HEK293 (cell line): ENCODE measurements around the gene SLC35D3.

Experiments used
- CTCF ChIA-PET: fragments of 350-600 bp; formaldehyde crosslinking; extraction: SDS; loops from one replicate; lab custom pipeline; 2021; ENCODE audit warnings: antibody characterized with exemption; lab: Yijun Ruan, JAX
- POLR2A ChIA-PET: fragments of 300-600 bp; formaldehyde crosslinking; extraction: SDS; loops from one replicate; lab custom pipeline; 2020; ENCODE audit warnings: antibody characterized with exemption, inconsistent platforms; lab: Yijun Ruan, JAX
- H3K27ac ChIP-seq: fragments of 200-500 bp; sonication (Bioruptor generic); 2 replicates; pipeline ENCODE4 v1.5.1; 2014; ENCODE audit warnings: low read depth, low read length, control low read depth, inconsistent platforms; ENCODE audit errors: extremely low read depth
- H3K36me3 ChIP-seq, 2 experiments: fragments of 200-500 bp in 1 of 2; sonication (Bioruptor generic) in 1 of 2; 1 replicate in 1 of 2; 2 replicates in 1 of 2; pipeline ENCODE4 v1.5.1; 2014 to 2017; ENCODE audit warnings: inconsistent platforms in 2 of 2, low read length in 2 of 2; ENCODE audit not compliant: control insufficient read depth in 2 of 2, insufficient read depth in 1 of 2
- H3K4me1 ChIP-seq: fragments of 200-500 bp; sonication (Bioruptor generic); 2 replicates; pipeline ENCODE4 v1.5.1; 2014; ENCODE audit warnings: mild to moderate bottlenecking, low read length, inconsistent platforms; ENCODE audit not compliant: control insufficient read depth, insufficient read depth
- H3K4me3 ChIP-seq: 2 replicates; pipeline ENCODE4 v1.5.1; 2011; ENCODE audit warnings: low read depth, mild to moderate bottlenecking, control low read depth, low read length, moderate library complexity
- H3K9me3 ChIP-seq: fragments of 200-500 bp; sonication (Bioruptor generic); 2 replicates; pipeline ENCODE4 v1.5.1; 2014; ENCODE audit warnings: low read depth, low read length, inconsistent platforms; ENCODE audit not compliant: control insufficient read depth, insufficient read depth
- MZF1 ChIP-seq: fragments of 450-650 bp; formaldehyde crosslinking; IDR thresholded peaks from 2 replicates; pipeline ENCODE4 v1.5.1; 2017; ENCODE audit warnings: missing biosample characterization, missing genetic modification characterization, borderline replicate concordance
- PRDM1 ChIP-seq: fragments of 450-650 bp; formaldehyde crosslinking; IDR thresholded peaks from 2 replicates; pipeline ENCODE4; 2016; ENCODE audit warnings: missing biosample characterization, missing genetic modification characterization
- SP7 ChIP-seq: fragments of 450-650 bp; formaldehyde crosslinking; IDR thresholded peaks from 2 replicates; pipeline ENCODE4 v1.5.1; 2016; ENCODE audit warnings: missing biosample characterization, missing genetic modification characterization
- ZNF10 ChIP-seq: fragments of 450-650 bp; formaldehyde crosslinking; IDR thresholded peaks from 2 replicates; pipeline ENCODE4 v1.5.1; 2017; ENCODE audit warnings: missing biosample characterization, missing genetic modification characterization
- ZNF138 ChIP-seq: fragments of 450-650 bp; formaldehyde crosslinking; IDR thresholded peaks from 2 replicates; pipeline ENCODE4 v1.5.1; 2016; ENCODE audit warnings: missing biosample characterization, missing genetic modification characterization, borderline replicate concordance
- ZNF140 ChIP-seq: fragments of 450-650 bp; formaldehyde crosslinking; IDR thresholded peaks from 2 replicates; pipeline ENCODE4 v1.5.1; 2016; ENCODE audit warnings: missing biosample characterization, missing genetic modification characterization
- ZNF157 ChIP-seq: fragments of 450-650 bp; formaldehyde crosslinking; IDR thresholded peaks from 2 replicates; pipeline ENCODE4 v1.5.1; 2016; ENCODE audit warnings: missing biosample characterization, missing genetic modification characterization
- ZNF175 ChIP-seq: fragments of 450-650 bp; formaldehyde crosslinking; IDR thresholded peaks from 2 replicates; pipeline ENCODE4 v1.5.1; 2016; ENCODE audit warnings: missing biosample characterization, missing genetic modification characterization
- ZNF239 ChIP-seq: fragments of 450-650 bp; formaldehyde crosslinking; IDR thresholded peaks from 2 replicates; pipeline ENCODE4 v1.5.1; 2016; ENCODE audit warnings: missing biosample characterization, missing genetic modification characterization
- ZNF350 ChIP-seq: fragments of 450-650 bp; formaldehyde crosslinking; IDR thresholded peaks from 2 replicates; pipeline ENCODE4 v1.5.0; 2017; ENCODE audit warnings: missing biosample characterization, mild to moderate bottlenecking, missing genetic modification characterization
- ZNF416 ChIP-seq: fragments of 450-650 bp; formaldehyde crosslinking; IDR thresholded peaks from 2 replicates; pipeline ENCODE4 v1.5.1; 2016; ENCODE audit warnings: missing biosample characterization, missing genetic modification characterization
- ZNF560 ChIP-seq: fragments of 450-650 bp; formaldehyde crosslinking; IDR thresholded peaks from 2 replicates; pipeline ENCODE4 v1.5.1; 2017; ENCODE audit warnings: missing biosample characterization, missing genetic modification characterization, borderline replicate concordance
- ZNF623 ChIP-seq: fragments of 450-650 bp; formaldehyde crosslinking; IDR thresholded peaks from 2 replicates; pipeline ENCODE4 v1.5.1; 2016; ENCODE audit warnings: missing biosample characterization, missing genetic modification characterization
- ZNF677 ChIP-seq: fragments of 450-650 bp; IDR thresholded peaks from 2 replicates; pipeline ENCODE4 v1.5.0; 2018; ENCODE audit warnings: missing biosample characterization, mild to moderate bottlenecking, missing genetic modification characterization, moderate library complexity
- ZNF707 ChIP-seq: fragments of 450-650 bp; formaldehyde crosslinking; IDR thresholded peaks from 2 replicates; pipeline ENCODE4 v1.5.1; 2016; ENCODE audit warnings: missing biosample characterization, missing genetic modification characterization
- ZNF76 ChIP-seq: fragments of 450-650 bp; formaldehyde crosslinking; IDR thresholded peaks from 2 replicates; pipeline ENCODE4; 2016; ENCODE audit warnings: low read depth, missing biosample characterization, missing genetic modification characterization, borderline replicate concordance
- TF ChIP-seq, protein P1 (sequence below): fragments of 450-650 bp; formaldehyde crosslinking; IDR thresholded peaks from 2 replicates; pipeline ENCODE4 v1.5.1; 2016; ENCODE audit warnings: missing biosample characterization, missing genetic modification characterization, low read depth
- TF ChIP-seq, protein P2 (sequence below): fragments of 450-650 bp; formaldehyde crosslinking; IDR thresholded peaks from 2 replicates; pipeline ENCODE4 v1.5.1; 2016; ENCODE audit warnings: missing biosample characterization, missing genetic modification characterization
- TF ChIP-seq, protein P3 (sequence below): fragments of 450-650 bp; formaldehyde crosslinking; optimal IDR thresholded peaks from 2 replicates; pipeline ENCODE3; 2016; ENCODE audit warnings: missing biosample characterization, mild to moderate bottlenecking, missing genetic modification characterization
- TF ChIP-seq, protein P4 (sequence below): fragments of 450-650 bp; formaldehyde crosslinking; IDR thresholded peaks from 2 replicates; pipeline ENCODE4 v1.5.1; 2017; ENCODE audit warnings: missing biosample characterization, missing genetic modification characterization
- TF ChIP-seq, protein P5 (sequence below): fragments of 450-650 bp; formaldehyde crosslinking; IDR thresholded peaks from 2 replicates; pipeline ENCODE4 v1.5.1; 2016; ENCODE audit warnings: missing biosample characterization, missing genetic modification characterization
- TF ChIP-seq, protein P6 (sequence below): fragments of 450-650 bp; formaldehyde crosslinking; IDR thresholded peaks from 2 replicates; pipeline ENCODE4 v1.5.1; 2016; ENCODE audit warnings: missing biosample characterization, missing genetic modification characterization, low read depth
- TF ChIP-seq, protein P7 (sequence below): fragments of 450-650 bp; formaldehyde crosslinking; IDR thresholded peaks from 2 replicates; pipeline ENCODE4; 2016; ENCODE audit warnings: missing biosample characterization, missing genetic modification characterization

The SLC35D3 gene

DNA sequence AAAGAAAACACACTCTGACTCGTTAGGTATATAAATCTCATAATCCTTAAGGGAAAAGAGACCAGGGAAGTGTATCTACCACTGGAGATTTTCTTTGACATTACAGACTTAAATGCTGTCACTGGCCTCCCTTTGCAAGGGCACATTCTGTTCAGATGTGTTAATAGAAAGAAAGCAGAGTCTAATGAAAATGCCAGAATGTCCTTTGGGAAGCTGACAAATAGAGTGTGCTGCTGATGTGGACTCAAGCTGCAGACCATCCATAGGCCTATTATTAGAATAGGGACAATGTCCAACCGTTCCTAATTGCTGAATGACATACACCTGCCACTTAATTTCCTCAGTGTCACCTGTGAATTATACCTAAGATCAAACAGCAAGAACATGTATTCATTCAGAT is 41.2 kb downstream of the SLC35D3 start (continued):
- TF ChIP-seq, protein P1, sequence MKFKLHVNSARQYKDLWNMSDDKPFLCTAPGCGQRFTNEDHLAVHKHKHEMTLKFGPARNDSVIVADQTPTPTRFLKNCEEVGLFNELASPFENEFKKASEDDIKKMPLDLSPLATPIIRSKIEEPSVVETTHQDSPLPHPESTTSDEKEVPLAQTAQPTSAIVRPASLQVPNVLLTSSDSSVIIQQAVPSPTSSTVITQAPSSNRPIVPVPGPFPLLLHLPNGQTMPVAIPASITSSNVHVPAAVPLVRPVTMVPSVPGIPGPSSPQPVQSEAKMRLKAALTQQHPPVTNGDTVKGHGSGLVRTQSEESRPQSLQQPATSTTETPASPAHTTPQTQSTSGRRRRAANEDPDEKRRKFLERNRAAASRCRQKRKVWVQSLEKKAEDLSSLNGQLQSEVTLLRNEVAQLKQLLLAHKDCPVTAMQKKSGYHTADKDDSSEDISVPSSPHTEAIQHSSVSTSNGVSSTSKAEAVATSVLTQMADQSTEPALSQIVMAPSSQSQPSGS: no peak
- TF ChIP-seq ZNF623 (tag by site-specific recombination): no peak
- TF ChIP-seq ZNF416: no peak
- TF ChIP-seq ZNF10 (tag by site-specific recombination): no peak
- TF ChIP-seq, protein P2, sequence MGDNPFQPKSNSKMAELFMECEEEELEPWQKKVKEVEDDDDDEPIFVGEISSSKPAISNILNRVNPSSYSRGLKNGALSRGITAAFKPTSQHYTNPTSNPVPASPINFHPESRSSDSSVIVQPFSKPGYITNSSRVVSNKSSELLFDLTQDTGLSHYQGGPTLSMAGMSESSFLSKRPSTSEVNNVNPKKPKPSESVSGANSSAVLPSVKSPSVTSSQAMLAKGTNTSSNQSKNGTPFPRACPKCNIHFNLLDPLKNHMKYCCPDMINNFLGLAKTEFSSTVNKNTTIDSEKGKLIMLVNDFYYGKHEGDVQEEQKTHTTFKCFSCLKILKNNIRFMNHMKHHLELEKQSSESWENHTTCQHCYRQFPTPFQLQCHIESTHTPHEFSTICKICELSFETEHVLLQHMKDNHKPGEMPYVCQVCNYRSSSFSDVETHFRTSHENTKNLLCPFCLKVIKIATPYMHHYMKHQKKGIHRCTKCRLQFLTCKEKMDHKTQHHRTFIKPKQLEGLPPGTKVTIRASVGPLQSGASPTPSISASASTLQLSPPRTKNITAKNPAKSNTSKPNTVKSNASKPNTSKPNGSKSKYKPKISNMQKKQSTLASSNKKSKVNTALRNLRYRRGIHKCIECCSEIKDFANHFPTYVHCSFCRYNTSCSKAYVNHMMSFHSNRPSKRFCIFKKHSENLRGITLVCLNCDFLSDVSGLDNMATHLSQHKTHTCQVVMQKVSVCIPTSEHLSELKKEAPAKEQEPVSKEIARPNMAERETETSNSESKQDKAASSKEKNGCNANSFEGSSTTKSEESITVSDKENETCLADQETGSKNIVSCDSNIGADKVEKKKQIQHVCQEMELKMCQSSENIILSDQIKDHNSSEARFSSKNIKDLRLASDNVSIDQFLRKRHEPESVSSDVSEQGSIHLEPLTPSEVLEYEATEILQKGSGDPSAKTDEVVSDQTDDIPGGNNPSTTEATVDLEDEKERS (tag by site-specific recombination): no peak
- no peak for TF ChIP-seq MZF1
- TF ChIP-seq, all 188 proteins: peak for 0

DNA sequence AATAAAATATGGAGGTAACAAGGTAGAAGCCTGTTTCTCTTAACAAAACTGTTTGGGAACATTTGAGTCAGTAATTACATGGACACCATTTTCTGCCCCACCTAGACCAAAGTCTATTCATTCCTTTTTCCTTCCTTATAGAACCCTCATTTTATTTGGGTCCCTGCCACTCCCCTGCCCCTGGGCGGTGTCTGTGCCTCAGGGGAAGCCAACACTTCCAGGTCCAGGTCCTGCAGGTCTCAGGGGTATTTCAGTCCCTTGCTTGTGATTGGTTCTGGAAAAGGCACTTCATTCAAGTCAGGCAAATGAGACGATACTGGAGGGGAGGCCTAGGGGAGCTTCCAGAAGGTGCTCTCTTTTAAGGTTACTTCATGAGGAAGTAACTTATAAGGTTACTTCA is 42.3 kb downstream of the SLC35D3 start:
- Histone ChIP-seq H3K4me3 (no peak overlapping the region), H3K36me3 (no peaks in the 10 kb centered on the region), H3K4me1 (peaks cover 14% of the 10 kb centered on the region; the same call in 1 of the 2 replicates), H3K9me3 (no peaks in the 10 kb centered on the region), H3K27ac (no peak overlapping the region)
- ChIA-PET CTCF (interaction anchor here (0.7 to 1.6 kb wide), 7 partner anchors 10 to 130 kb away, joined by 3 to 6 read pairs (median 3); partner anchors contain the start of gene SLC35D3), POLR2A (no interaction called here)
- TF ChIP-seq, protein P3, sequence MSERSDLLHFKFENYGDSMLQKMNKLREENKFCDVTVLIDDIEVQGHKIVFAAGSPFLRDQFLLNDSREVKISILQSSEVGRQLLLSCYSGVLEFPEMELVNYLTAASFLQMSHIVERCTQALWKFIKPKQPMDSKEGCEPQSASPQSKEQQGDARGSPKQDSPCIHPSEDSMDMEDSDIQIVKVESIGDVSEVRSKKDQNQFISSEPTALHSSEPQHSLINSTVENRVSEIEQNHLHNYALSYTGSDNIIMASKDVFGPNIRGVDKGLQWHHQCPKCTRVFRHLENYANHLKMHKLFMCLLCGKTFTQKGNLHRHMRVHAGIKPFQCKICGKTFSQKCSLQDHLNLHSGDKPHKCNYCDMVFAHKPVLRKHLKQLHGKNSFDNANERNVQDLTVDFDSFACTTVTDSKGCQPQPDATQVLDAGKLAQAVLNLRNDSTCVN (tag by site-specific recombination): no peak
- TF ChIP-seq ZNF140 (tag by site-specific recombination) (no peak), ZNF138 (tag by site-specific recombination) (no peak), ZNF239 (tag by site-specific recombination) (no peak), PRDM1 (tag by site-specific recombination) (no peak), ZNF677 (tag by site-specific recombination) (no peak), ZNF350 (tag by site-specific recombination) (no peak), ZNF157 (no peak), ZNF707 (tag by site-specific recombination) (no peak), ZNF175 (tag by site-specific recombination) (no peak), ZNF560 (no peak), SP7 (tag by site-specific recombination) (no peak), ZNF416 (no peak), ZNF76 (tag by site-specific recombination) (no peak)
- TF ChIP-seq, protein P1: no peak
- TF ChIP-seq, protein P4, sequence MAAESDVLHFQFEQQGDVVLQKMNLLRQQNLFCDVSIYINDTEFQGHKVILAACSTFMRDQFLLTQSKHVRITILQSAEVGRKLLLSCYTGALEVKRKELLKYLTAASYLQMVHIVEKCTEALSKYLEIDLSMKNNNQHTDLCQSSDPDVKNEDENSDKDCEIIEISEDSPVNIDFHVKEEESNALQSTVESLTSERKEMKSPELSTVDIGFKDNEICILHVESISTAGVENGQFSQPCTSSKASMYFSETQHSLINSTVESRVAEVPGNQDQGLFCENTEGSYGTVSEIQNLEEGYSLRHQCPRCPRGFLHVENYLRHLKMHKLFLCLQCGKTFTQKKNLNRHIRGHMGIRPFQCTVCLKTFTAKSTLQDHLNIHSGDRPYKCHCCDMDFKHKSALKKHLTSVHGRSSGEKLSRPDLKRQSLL (tag by site-specific recombination): no peak
- TF ChIP-seq, protein P5, sequence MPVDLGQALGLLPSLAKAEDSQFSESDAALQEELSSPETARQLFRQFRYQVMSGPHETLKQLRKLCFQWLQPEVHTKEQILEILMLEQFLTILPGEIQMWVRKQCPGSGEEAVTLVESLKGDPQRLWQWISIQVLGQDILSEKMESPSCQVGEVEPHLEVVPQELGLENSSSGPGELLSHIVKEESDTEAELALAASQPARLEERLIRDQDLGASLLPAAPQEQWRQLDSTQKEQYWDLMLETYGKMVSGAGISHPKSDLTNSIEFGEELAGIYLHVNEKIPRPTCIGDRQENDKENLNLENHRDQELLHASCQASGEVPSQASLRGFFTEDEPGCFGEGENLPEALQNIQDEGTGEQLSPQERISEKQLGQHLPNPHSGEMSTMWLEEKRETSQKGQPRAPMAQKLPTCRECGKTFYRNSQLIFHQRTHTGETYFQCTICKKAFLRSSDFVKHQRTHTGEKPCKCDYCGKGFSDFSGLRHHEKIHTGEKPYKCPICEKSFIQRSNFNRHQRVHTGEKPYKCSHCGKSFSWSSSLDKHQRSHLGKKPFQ: no peak
- TF ChIP-seq, protein P6, sequence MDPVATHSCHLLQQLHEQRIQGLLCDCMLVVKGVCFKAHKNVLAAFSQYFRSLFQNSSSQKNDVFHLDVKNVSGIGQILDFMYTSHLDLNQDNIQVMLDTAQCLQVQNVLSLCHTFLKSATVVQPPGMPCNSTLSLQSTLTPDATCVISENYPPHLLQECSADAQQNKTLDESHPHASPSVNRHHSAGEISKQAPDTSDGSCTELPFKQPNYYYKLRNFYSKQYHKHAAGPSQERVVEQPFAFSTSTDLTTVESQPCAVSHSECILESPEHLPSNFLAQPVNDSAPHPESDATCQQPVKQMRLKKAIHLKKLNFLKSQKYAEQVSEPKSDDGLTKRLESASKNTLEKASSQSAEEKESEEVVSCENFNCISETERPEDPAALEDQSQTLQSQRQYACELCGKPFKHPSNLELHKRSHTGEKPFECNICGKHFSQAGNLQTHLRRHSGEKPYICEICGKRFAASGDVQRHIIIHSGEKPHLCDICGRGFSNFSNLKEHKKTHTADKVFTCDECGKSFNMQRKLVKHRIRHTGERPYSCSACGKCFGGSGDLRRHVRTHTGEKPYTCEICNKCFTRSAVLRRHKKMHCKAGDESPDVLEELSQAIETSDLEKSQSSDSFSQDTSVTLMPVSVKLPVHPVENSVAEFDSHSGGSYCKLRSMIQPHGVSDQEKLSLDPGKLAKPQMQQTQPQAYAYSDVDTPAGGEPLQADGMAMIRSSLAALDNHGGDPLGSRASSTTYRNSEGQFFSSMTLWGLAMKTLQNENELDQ (tag by site-specific recombination): no peak
- TF ChIP-seq, protein P7, sequence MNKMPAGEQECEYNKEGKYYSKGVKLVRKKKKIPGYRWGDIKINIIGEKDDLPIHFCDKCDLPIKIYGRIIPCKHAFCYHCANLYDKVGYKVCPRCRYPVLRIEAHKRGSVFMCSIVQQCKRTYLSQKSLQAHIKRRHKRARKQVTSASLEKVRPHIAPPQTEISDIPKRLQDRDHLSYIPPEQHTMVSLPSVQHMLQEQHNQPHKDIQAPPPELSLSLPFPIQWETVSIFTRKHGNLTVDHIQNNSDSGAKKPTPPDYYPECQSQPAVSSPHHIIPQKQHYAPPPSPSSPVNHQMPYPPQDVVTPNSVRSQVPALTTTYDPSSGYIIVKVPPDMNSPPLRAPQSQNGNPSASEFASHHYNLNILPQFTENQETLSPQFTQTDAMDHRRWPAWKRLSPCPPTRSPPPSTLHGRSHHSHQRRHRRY: no peak
